Left ventricle myocardium inferior (tissue), 1 donor: ENCODE measurements around the gene RBM19. TPM values are rescaled to one million over a fixed set of nuclear protein-coding genes. Genes with fewer than 3 reads are reported as not detected.

Experiments
- DNase-seq: peaks from one replicate; pipeline ENCODE4 v3.0.0-alpha.2; 2020
- H3K27ac ChIP-seq: fragments of 200-600 bp; replicated peaks from 2 replicates; pipeline ENCODE4 v1.8.0; 2021
- H3K27me3 ChIP-seq: fragments of 200-600 bp; 2 replicates; pipeline ENCODE4 v1.8.0; 2021; ENCODE audit warnings: low read depth
- H3K36me3 ChIP-seq: fragments of 200-600 bp; 2 replicates; pipeline ENCODE4 v1.8.0; 2021
- H3K4me1 ChIP-seq: fragments of 200-600 bp; 2 replicates; pipeline ENCODE4 v1.8.0; 2021
- H3K4me3 ChIP-seq: fragments of 200-600 bp; 2 replicates; pipeline ENCODE4 v1.8.0; 2021; ENCODE audit warnings: mild to moderate bottlenecking, moderate library complexity
- H3K9me3 ChIP-seq: fragments of 200-600 bp; replicated peaks from 2 replicates; pipeline ENCODE4 v1.8.0; 2021
- intact Hi-C: fragments of 100-400 bp; cut with micrococcal nuclease; formaldehyde crosslinking; loops from one replicate; pipeline ENCODE4 v1.11.0; 2022
- total RNA-seq: library from RNA; stranded (reverse); fragmentation: NEBNext Ultra II Directional; extraction: Animal tissue kit (Norgen Biotek cat#: 25700); gene quantifications from one replicate; pipeline ENCODE4 v1.2.1, GENCODE V29; 2021
- TF ChIP-seq, protein P1 (sequence below): fragments of 200-600 bp; IDR thresholded peaks from 2 replicates; pipeline ENCODE4 v1.8.0; 2021; ENCODE audit warnings: antibody characterized with exemption, mild to moderate bottlenecking, borderline replicate concordance
- donor health status: DM: no; HTN: yes; CAD: no; lungs with severe emphysema.

Gene RBM19
- total RNA-seq, 1 donor from 2014 or later = 18.9 TPM

DNA sequence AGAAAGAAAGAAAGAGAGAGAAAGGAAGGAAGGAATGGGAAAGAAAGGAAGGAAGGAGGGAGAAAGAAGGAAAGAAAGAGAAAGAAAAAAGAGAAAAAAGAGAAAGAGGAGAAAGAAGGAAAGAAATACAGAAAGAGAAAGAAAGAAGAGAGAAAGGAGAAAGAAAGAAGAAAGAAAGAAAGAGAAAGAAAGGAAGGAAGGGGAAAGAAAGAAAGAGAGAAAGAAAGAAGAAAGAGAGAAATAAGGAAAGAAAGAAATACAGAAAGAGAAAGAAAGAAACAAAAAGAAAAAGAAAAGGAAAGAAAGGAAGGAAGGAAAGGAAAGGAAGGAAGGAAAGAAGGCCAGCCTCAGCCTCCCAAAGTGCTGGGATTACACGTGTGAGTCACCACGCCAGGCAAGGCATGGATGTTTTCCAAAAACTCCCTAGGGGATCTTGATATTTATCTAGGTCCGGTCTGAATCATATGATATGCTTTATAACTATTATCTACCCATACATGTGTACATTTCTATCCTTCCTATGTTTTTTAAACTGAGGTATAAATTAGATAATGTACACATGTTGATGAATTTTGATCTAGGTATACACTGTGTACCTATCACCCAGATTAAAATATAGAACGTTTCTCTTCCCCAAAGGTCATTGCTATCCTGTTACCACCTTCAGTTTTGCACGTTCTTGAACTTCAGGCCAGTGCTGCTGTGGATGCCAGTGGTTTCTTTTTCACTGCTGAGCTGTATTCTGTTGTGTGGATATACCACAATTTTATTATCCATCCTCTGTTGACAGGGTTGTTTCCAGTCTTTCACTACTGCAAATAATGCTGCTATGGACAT is 177.9 kb downstream of the RBM19 start:
- H3K27me3 ChIP-seq = peaks cover 59% of the 10 kb centered on the region
- no peak for DNase-seq
- no peaks in the 10 kb centered on the region for H3K4me1 ChIP-seq
- H3K36me3 ChIP-seq = no peaks in the 10 kb centered on the region
- no peak overlapping the region for H3K4me3 ChIP-seq
- H3K27ac ChIP-seq = no peak overlapping the region
- peaks cover 21% of the 10 kb centered on the region for H3K9me3 ChIP-seq
- intact Hi-C loops = no loop called here
- TF ChIP-seq, protein P1, sequence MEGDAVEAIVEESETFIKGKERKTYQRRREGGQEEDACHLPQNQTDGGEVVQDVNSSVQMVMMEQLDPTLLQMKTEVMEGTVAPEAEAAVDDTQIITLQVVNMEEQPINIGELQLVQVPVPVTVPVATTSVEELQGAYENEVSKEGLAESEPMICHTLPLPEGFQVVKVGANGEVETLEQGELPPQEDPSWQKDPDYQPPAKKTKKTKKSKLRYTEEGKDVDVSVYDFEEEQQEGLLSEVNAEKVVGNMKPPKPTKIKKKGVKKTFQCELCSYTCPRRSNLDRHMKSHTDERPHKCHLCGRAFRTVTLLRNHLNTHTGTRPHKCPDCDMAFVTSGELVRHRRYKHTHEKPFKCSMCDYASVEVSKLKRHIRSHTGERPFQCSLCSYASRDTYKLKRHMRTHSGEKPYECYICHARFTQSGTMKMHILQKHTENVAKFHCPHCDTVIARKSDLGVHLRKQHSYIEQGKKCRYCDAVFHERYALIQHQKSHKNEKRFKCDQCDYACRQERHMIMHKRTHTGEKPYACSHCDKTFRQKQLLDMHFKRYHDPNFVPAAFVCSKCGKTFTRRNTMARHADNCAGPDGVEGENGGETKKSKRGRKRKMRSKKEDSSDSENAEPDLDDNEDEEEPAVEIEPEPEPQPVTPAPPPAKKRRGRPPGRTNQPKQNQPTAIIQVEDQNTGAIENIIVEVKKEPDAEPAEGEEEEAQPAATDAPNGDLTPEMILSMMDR = no peak

DNA sequence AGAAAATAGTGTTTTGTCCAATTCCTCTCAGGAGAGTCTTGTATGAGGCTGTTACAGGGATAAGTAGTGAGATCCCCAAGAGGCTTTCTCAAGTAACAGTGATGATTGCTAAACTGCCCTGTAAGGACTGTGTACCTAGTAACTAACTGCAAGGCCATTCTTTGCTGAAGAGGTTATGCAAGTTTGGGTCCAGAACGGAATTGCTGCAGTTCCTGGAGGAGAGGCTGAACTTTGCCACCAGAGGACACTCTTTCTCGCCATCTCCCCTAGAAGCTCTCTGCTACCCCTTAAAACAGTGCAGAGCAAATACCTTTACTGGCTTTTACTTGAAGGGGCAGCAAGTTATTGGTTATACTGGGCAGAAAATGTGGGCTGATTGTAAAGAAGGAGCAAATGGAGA is 180.0 kb downstream of the RBM19 start:
- intact Hi-C loops = no loop called here
- peaks cover 72% of the 10 kb centered on the region for H3K27me3 ChIP-seq
- no peak for DNase-seq
- H3K4me3 ChIP-seq = no peak overlapping the region
- peaks cover 17% of the 10 kb centered on the region for H3K9me3 ChIP-seq
- H3K4me1 ChIP-seq = no peaks in the 10 kb centered on the region
- no peak overlapping the region for H3K27ac ChIP-seq
- TF ChIP-seq, protein P1 = no peak
- H3K36me3 ChIP-seq = no peaks in the 10 kb centered on the region

DNA sequence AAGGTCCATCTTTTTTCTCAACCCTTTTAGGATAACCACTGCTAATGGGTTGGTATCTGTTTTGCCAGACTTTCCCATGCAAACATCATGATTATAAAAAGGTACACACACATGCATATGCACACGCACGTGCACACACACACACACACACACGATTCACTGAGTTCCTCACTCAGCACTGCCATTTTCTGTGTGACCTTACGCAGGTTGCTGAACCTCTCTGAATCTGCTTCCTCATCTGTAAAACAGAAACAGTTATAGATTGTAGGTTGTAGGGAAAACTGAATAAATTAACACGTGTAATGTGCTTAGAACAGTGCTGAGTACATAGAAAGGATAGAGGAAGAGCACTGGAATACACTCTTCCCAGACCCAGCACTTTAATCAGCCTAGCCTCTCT is 182.3 kb downstream of the RBM19 start:
- intact Hi-C loops = no loop called here
- TF ChIP-seq, protein P1 = no peak
- H3K27me3 ChIP-seq = peaks cover 95% of the 10 kb centered on the region
- H3K27ac ChIP-seq = no peak overlapping the region
- no peaks in the 10 kb centered on the region for H3K4me1 ChIP-seq
- no peak overlapping the region for H3K4me3 ChIP-seq
- H3K9me3 ChIP-seq = peaks cover 17% of the 10 kb centered on the region
- DNase-seq = no peak
- no peaks in the 10 kb centered on the region for H3K36me3 ChIP-seq

DNA sequence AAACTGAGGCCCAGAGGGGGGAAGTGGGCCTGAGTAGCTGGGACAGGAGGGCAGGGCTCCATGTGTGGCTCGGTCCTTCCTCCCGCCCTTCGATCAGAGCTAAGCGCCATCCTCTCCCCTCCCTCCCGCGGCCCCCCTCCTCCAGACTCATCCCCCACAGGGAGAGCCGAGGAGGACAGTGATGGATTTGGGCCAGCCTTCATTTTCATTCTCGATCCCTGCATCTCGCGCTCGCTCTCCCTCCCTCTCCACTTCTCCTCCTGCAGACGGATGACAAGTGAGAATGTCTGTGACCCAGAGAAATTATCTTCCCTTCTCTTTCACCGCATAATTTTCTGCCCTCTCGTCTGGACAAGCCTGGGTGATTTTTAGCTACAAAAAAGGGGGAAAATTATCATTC is 183.3 kb downstream of the RBM19 start:
- intact Hi-C loops = no loop called here
- TF ChIP-seq, protein P1 = no peak
- Histone ChIP-seq H3K9me3 (peaks cover 9% of the 10 kb centered on the region), H3K27me3 (peaks cover 100% of the 10 kb centered on the region), H3K4me1 (no peaks in the 10 kb centered on the region), H3K27ac (no peak overlapping the region), H3K36me3 (no peaks in the 10 kb centered on the region), H3K4me3 (no peak overlapping the region)
- DNase-seq = no peak

DNA sequence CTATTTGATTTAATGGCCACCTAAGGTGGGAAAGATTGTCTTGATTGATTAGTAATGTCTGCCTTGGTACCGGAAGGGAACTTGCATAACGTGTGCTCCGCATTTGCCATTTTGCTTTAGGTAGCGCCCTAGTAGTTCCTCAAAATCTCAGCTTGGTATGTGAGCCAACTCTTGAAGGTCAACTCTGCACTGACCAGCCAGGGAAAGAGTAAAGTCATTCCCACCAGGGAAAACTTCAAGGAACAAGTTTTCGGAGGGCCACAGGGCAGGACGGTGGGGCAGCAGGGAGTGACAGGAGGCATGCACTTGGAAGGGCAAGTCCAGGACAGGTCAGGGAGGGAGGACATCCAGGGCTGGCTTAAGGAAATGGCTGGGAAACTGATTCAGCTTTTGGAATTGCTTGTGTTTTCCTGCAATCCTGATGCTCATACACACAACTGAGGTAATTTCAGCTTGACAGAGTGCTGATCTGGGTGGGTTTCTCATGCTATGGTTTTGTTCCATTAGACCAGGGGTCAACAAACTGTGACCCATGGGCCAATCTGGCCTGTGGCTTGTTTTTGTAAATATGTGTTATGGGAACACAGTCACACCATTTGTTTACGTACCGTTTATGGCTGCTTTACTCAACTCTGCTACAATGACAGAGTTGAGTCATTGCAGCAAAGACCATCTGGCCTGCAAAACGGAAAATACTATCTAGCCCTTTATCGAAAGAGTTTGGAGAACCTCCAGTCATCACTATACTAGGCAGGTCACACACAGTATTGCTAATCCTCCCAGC is 184.5 kb downstream of the RBM19 start:
- TF ChIP-seq, protein P1 = no peak
- peaks cover 98% of the 10 kb centered on the region for H3K27me3 ChIP-seq
- peaks cover 5% of the 10 kb centered on the region for H3K9me3 ChIP-seq
- no peaks in the 10 kb centered on the region for H3K4me1 ChIP-seq
- H3K27ac ChIP-seq = no peak overlapping the region
- no peak overlapping the region for H3K4me3 ChIP-seq
- H3K36me3 ChIP-seq = no peaks in the 10 kb centered on the region
- intact Hi-C loops = no loop called here
- DNase-seq = no peak
